ENCODE measurements around the gene SIRPD. TPM values are rescaled to one million over a fixed set of nuclear protein-coding genes. Genes with fewer than 3 reads are reported as not detected.

Gene SIRPD
- total RNA-seq, 1 donor from 2014 or later = not detected

- intact Hi-C loops (cut with DNase I) = no loop called here
- ATAC-seq = no peak
- DNase-seq (ENCODE audit: missing footprints) = no peak
Observed at GRCh38 chr20:1555952-1556351, 1.6 kb downstream of the SIRPD start.

- intact Hi-C loops (cut with DNase I) = no loop called here
- ATAC-seq (no peak), DNase-seq (ENCODE audit: missing footprints) (no peak)
Observed at GRCh38 chr20:1539816-1540419, 17.6 kb downstream of the SIRPD start.

GRCh38 chr20:1538655-1539054 is 18.9 kb downstream of the SIRPD start:
- DNase-seq (ENCODE audit: missing footprints) = no peak
- intact Hi-C loops (cut with DNase I) = no loop called here
- no peak for ATAC-seq

- ATAC-seq = peak; percentile 72
- DNase-seq (ENCODE audit: missing footprints) = peak; percentile 87
Observed at GRCh38 chr20:1537731-1538058, 19.8 kb downstream of the SIRPD start.

GRCh38 chr20:1536893-1537730 is 20.4 kb downstream of the SIRPD start:
- intact Hi-C loops (cut with DNase I) = no loop called here
- DNase-seq (ENCODE audit: missing footprints) = no peak
- ATAC-seq = peak; percentile 61

More at GRCh38 chr20:1537731-1538058, 19.8 kb downstream of the SIRPD start:
- intact Hi-C loops (cut with DNase I) = no loop called here

- ATAC-seq = peak; percentile 46
- intact Hi-C loops (cut with DNase I) = no loop called here
- DNase-seq (ENCODE audit: missing footprints) = no peak
Observed at GRCh38 chr20:1535420-1536175, 21.9 kb downstream of the SIRPD start.

- ATAC-seq = no peak
- intact Hi-C loops (cut with DNase I) = no loop called here
- DNase-seq (ENCODE audit: missing footprints) = no peak
Observed at GRCh38 chr20:1534526-1534925, 23.0 kb downstream of the SIRPD start.

- DNase-seq (ENCODE audit: missing footprints) = no peak
- intact Hi-C loops (cut with DNase I) = no loop called here
- ATAC-seq = no peak
Observed at GRCh38 chr20:1533059-1533458, 24.4 kb downstream of the SIRPD start.

- DNase-seq (ENCODE audit: missing footprints) (no peak), ATAC-seq (no peak)
- intact Hi-C loops (cut with DNase I) = no loop called here
Observed at GRCh38 chr20:1528811-1529210, 28.7 kb downstream of the SIRPD start.

GRCh38 chr20:1527923-1528322 is 29.6 kb downstream of the SIRPD start:
- DNase-seq (ENCODE audit: missing footprints) = no peak
- ATAC-seq = no peak
- intact Hi-C loops (cut with DNase I) = no loop called here

- ATAC-seq (no peak), DNase-seq (ENCODE audit: missing footprints) (no peak)
- intact Hi-C loops (cut with DNase I) = no loop called here
Observed at GRCh38 chr20:1526896-1527295, 30.6 kb downstream of the SIRPD start.

GRCh38 chr20:1526310-1526709 is 31.2 kb downstream of the SIRPD start:
- intact Hi-C loops (cut with DNase I) = no loop called here
- DNase-seq (ENCODE audit: missing footprints) (no peak), ATAC-seq (no peak)

- DNase-seq (ENCODE audit: missing footprints) = no peak
- intact Hi-C loops (cut with DNase I) = no loop called here
- no peak for ATAC-seq
Observed at GRCh38 chr20:1524004-1524403, 33.5 kb downstream of the SIRPD start.

- DNase-seq (ENCODE audit: missing footprints) = no peak
- ATAC-seq = no peak
- intact Hi-C loops (cut with DNase I) = no loop called here
Observed at GRCh38 chr20:1517010-1517409, 40.5 kb downstream of the SIRPD start.

GRCh38 chr20:1513801-1514200 is 43.7 kb downstream of the SIRPD start:
- ATAC-seq = no peak
- intact Hi-C loops (cut with DNase I) = no loop called here

GRCh38 chr20:1509237-1509636 is 48.3 kb downstream of the SIRPD start:
- intact Hi-C loops (cut with DNase I) = no loop called here
- ATAC-seq = no peak

More at GRCh38 chr20:1513801-1514200, 43.7 kb downstream of the SIRPD start:
- no peak for DNase-seq (ENCODE audit: missing footprints)

GRCh38 chr20:1508574-1508973 is 48.9 kb downstream of the SIRPD start:
- intact Hi-C loops (cut with DNase I) = no loop called here
- no peak for ATAC-seq
- DNase-seq (ENCODE audit: missing footprints) = no peak

More at GRCh38 chr20:1509237-1509636, 48.3 kb downstream of the SIRPD start:
- no peak for DNase-seq (ENCODE audit: missing footprints)

GRCh38 chr20:1507276-1507675 is 50.2 kb downstream of the SIRPD start:
- intact Hi-C loops (cut with DNase I) = no loop called here
- DNase-seq (ENCODE audit: missing footprints) (no peak), ATAC-seq (no peak)

GRCh38 chr20:1505871-1506270 is 51.6 kb downstream of the SIRPD start:
- no peak for DNase-seq (ENCODE audit: missing footprints)
- ATAC-seq = no peak
- intact Hi-C loops (cut with DNase I) = no loop called here

GRCh38 chr20:1505361-1505760 is 52.1 kb downstream of the SIRPD start:
- no peak for ATAC-seq
- intact Hi-C loops (cut with DNase I) = no loop called here
- DNase-seq (ENCODE audit: missing footprints) = no peak
